HG03571 (cell line): ENCODE measurements around the gene PRH1.

ENCODE experiments used
- ATAC-seq: cut with Tn5 transposase; IDR thresholded peaks from one replicate; pipeline ENCODE4 v1.9.1; 2021; ENCODE audit not compliant: unreplicated experiment

PRH1 gene

GRCh38 chr12:10884086-10884725, at the start of gene PRH1:
TSS of gene PRH1 (minus strand) at chr12:10884255. CDS start at chr12:10884217, 38 bp downstream.
- no peak for ATAC-seq

GRCh38 chr12:10928746-10929286, 44.8 kb upstream of the PRH1 start, which contains the start of gene PRH2:
TSS of gene PRH2 (plus strand) at chr12:10929236. CDS start at chr12:10929274, 38 bp downstream.
- ATAC-seq, result no peak

- no peak for ATAC-seq
Measured at GRCh38 chr12:10926269-10926668, 42.2 kb upstream of the PRH1 start.

DNA sequence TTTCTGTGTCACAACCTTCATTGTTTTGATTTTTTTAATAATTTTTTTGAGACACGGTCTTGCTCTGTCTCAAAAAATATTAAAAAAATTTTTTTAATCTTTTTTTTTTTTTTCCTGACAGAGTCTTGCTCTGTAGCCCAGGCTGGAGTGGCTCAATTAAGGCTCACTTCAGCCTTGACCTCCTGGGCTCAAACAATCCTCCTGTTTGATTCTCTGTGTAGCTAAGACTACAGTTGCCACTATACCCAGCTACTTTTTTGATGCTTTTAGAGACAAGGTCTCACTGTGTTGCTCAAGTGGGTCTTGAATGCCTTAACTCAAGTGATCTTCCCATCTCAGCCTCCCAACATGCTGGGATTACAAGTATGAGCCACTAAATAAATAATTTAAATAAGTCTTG, 35.8 kb upstream of the PRH1 start:
- no peak for ATAC-seq

GRCh38 chr12:10910380-10910779, 26.3 kb upstream of the PRH1 start:
- ATAC-seq, result no peak

DNA sequence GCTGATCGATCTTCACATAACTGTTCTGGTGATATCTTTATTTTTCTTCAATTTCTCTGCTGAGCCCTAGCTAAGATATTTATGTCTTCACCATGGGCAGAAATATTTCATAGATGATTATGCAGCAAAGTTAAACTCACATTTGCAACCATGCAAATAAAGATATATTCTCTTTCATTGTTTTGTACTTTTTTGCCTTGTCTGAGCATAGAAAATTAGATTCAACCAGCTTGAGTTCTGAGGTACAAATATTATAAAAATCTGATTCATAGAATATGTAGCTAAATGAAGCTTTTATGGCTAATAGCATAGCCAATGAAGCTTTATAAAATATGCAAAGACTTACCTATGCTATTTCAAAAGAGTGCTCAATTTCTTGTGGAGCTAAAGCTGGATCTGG, 25.4 kb upstream of the PRH1 start, which contains the start of gene TAS2R13:
Gene TAS2R13 (minus strand): TSS at position 101 of the 400 bp plus-strand sequence. CDS start 264 bp downstream, outside the sequence.
- ATAC-seq, result no peak

DNA sequence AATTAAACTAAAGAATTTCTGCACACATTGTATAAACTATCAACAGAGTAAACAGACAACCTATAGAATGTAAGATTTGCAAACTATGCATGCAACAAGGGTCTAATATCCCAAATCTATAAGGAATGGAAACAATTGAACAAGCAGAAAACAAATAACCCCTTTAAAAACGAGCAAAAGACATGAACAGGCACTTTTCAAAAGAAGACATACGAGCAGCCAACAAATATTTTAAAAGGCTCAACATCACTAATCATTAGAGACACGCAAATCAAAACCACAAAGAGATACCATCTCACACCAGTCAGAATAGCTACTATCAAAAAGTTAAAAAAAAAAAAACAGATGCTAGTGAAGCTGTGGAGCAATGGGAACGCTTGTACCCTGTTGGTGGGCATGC, 20.6 kb upstream of the PRH1 start:
- ATAC-seq, result no peak

DNA sequence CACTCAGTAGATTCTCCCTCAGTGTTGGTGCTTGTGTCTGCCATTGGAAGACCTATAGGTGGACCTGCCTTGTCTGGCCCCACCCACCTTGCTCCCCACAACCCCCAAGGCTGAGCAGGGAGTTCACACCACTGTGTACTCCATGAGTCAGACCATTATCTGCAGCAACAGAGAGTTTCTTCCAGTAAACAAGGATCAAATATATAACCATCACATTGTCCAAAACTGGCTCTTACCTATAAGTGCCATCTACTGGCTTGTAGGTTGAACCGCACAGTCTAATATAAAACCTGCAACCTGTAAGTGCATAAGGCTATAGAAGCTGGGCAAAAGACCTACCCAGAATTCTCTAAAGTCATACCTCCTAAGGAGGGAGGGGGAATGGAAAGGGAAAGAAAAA, 17.4 kb upstream of the PRH1 start:
- no peak for ATAC-seq

GRCh38 chr12:10900972-10901371, 16.9 kb upstream of the PRH1 start:
- no peak for ATAC-seq

DNA sequence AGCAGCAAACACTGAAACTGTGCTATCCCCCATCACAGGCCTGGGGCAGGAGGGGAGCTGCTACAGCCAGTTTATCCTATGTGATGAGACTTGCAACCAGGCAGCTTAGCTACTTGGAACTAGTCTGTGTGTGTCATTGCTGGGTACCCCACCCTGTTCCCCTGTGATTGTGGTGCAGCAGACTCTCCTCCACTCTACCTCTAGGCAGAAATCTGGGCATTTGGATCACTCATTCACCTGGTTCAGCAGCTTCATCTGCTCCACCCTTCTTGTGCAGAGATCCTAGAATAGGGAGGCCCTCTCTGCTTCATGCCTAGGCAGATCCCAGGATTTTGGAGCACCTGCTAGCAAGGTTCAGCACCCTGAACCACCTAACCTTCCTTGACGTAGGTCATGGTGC, 16.5 kb upstream of the PRH1 start:
- ATAC-seq, result no peak

DNA sequence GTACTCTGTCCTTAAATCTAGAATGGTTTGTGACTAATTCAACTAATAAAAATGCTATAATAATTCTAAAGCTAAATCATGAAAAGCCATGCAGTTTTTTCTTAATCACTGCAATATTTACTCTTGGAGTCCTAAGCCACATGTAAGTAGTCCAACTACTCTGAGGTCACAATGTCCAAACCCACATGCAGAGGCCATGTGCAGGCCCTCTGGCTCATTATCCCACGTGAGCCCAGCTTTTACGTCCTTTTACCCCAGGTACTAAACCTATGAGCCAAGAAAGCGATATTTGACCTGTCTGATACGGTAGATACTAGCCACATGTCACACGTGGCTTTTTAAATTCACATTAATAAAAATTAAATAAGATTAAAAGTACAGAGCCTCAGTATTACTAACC, 12.8 kb upstream of the PRH1 start:
- no peak for ATAC-seq

- ATAC-seq, result no peak
Measured at GRCh38 chr12:10891937-10892336, 7.9 kb upstream of the PRH1 start.

- ATAC-seq, result no peak
Measured at GRCh38 chr12:10889226-10889625, 5.2 kb upstream of the PRH1 start.

GRCh38 chr12:10873378-10873777, 10.7 kb downstream of the PRH1 start:
- no peak for ATAC-seq

GRCh38 chr12:10867381-10867780, 16.7 kb downstream of the PRH1 start:
- ATAC-seq, result no peak

DNA sequence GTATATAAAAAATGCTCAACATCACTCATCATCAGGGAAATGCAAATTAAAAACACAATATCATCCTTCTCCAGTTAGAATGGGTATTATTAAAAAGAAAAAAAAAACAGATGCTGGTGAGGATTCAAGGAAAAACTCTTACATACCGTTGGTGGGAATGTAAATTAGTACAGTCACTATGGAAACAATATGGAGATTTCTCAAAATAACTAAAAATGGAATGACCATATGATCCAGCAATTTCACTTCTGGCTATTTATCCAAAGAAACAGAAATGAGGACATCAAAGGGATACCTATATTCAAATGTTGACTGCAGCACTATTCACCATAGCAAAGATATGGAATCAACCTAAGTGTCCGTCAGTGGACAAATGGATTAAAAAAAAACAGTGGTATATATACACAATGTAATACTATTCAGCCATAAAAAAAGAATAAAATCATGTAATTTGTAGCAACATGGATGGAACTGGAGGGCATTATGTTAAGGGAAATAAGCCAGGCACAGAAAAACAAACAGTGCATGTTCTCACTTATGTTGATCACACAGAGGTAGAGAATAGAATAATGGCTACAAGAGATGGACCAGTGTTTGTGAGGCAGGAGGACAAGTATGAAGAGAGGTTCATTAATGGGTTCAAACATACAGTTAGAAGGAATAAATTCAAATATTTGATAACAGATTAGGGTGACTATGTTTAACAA, 20.4 kb downstream of the PRH1 start:
- ATAC-seq, result no peak

GRCh38 chr12:10861366-10861765, 22.7 kb downstream of the PRH1 start:
- no peak for ATAC-seq

- no peak for ATAC-seq
Measured at GRCh38 chr12:10855807-10856206, 28.2 kb downstream of the PRH1 start.

DNA sequence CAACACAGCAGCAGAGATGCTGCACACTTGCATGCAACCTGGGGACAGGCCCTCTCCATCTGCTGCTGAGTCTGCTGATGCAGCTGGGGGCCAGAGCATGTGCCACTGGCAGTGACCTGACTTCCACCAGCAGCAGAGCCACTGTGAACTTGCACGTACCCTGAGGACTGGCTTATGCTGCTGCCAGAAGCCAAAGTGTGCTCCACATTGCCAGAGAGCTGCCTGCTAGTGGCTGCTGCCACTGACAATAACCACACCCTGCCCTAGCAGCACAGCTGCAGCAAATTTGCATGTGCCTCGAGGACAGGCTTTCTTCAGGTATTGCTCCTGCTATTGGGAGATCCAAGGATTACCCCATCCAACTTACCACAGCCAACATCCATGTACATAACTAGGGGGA, 30.3 kb downstream of the PRH1 start:
- ATAC-seq, result no peak

GRCh38 chr12:10851243-10851858, 32.7 kb downstream of the PRH1 start:
- ATAC-seq, result no peak

DNA sequence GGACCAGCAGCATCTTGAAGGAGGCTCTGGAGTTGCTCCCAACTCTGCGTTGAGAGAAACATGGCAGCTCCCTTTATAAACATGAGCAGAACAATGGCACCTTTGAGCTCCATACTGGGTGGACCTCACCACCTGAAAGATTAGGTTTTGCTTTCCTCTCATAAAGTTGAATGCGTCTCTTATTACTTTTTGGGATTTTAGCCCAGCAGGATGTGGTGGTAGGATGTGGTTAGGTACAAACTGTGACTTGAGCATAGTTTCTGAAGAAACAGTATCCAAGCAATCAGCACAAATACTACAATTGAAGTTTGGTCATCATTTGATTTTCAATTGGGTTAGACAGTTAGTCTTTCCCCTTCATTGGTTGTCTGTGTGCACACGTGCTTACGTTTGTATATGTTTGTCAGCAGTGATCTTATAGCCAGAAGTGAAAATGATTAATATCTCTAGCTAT, 34.6 kb downstream of the PRH1 start, which contains the start of gene PRR4:
Gene PRR4 (minus strand): TSS at position 51 of the 454 bp plus-strand sequence. CDS start 38 bp downstream, at position 13.
- no peak for ATAC-seq

GRCh38 chr12:10847744-10848143, 36.3 kb downstream of the PRH1 start:
- ATAC-seq, result no peak
